ENCODE results near the gene FRY. TPM values are rescaled to one million over a fixed set of nuclear protein-coding genes. Genes with fewer than 3 reads are reported as not detected.

FRY gene
- total RNA-seq, 2 donors from 2014 or later: 1.9 to 6.9 TPM

- ATAC-seq (no peak), DNase-seq (ENCODE audit: low spot score in 2 of 2) (no peak)
- no peaks in the 10 kb centered on the region for H3K9me3 Mint-ChIP-seq
- no peaks in the 10 kb centered on the region for H3K36me3 Mint-ChIP-seq
- H3K27ac Mint-ChIP-seq: no peak overlapping the region
Observed at GRCh38 chr13:32284927-32285632, 253.5 kb downstream of the FRY start.

GRCh38 chr13:32285633-32285965 lies 254.0 kb downstream of the FRY start:
- no peak for ATAC-seq
- no peaks in the 10 kb centered on the region for H3K36me3 Mint-ChIP-seq
- no peaks in the 10 kb centered on the region for H3K9me3 Mint-ChIP-seq
- no peak for DNase-seq (ENCODE audit: low spot score in 2 of 2)
- no peak overlapping the region for H3K27ac Mint-ChIP-seq

GRCh38 chr13:32297206-32297605 lies 265.6 kb downstream of the FRY start:
- H3K9me3 Mint-ChIP-seq: no peaks in the 10 kb centered on the region
- ATAC-seq (peak; percentile 39 to 42), DNase-seq (ENCODE audit: low spot score in 2 of 2) (no peak)
- H3K36me3 Mint-ChIP-seq: no peaks in the 10 kb centered on the region
- no peak overlapping the region for H3K27ac Mint-ChIP-seq

- DNase-seq (ENCODE audit: low spot score in 2 of 2) (no peak), ATAC-seq (no peak)
- Mint-ChIP-seq H3K27ac (no peak overlapping the region), H3K36me3 (no peaks in the 10 kb centered on the region), H3K9me3 (no peaks in the 10 kb centered on the region)
Observed at GRCh38 chr13:32298695-32299094, 267.1 kb downstream of the FRY start.

GRCh38 chr13:32299893-32300292 lies 268.3 kb downstream of the FRY start:
- Mint-ChIP-seq H3K36me3 (no peaks in the 10 kb centered on the region), H3K9me3 (no peaks in the 10 kb centered on the region), H3K27ac (no peak overlapping the region)
- ATAC-seq (peak; percentile 34 to 67), DNase-seq (ENCODE audit: low spot score in 2 of 2) (no peak)

- DNase-seq (ENCODE audit: low spot score in 2 of 2): no peak
- Mint-ChIP-seq H3K9me3 (no peaks in the 10 kb centered on the region), H3K27ac (no peak overlapping the region), H3K36me3 (no peaks in the 10 kb centered on the region)
- no peak for ATAC-seq
Observed at GRCh38 chr13:32300406-32300805, 268.8 kb downstream of the FRY start.

- DNase-seq (ENCODE audit: low spot score in 2 of 2) (peak in 1 of 2 donors; percentile 42), ATAC-seq (peak; percentile 52 to 86)
- Mint-ChIP-seq H3K27ac (no peak overlapping the region), H3K36me3 (no peaks in the 10 kb centered on the region), H3K9me3 (no peaks in the 10 kb centered on the region)
Observed at GRCh38 chr13:32300920-32301319, 269.3 kb downstream of the FRY start.

GRCh38 chr13:32302461-32302860 lies 270.9 kb downstream of the FRY start:
- Mint-ChIP-seq H3K9me3 (no peaks in the 10 kb centered on the region), H3K27ac (no peak overlapping the region), H3K36me3 (no peaks in the 10 kb centered on the region)
- DNase-seq (ENCODE audit: low spot score in 2 of 2) (no peak), ATAC-seq (no peak)

- Mint-ChIP-seq H3K9me3 (no peaks in the 10 kb centered on the region), H3K27ac (no peak overlapping the region)
Observed at GRCh38 chr13:32305646-32306045, 274.1 kb downstream of the FRY start.

GRCh38 chr13:32309312-32310133 lies 277.9 kb downstream of the FRY start:
- H3K27ac Mint-ChIP-seq: peak overlapping the region in 1 of 2 donors; percentile 2
- ATAC-seq (peak; percentile 15 to 41), DNase-seq (ENCODE audit: low spot score in 2 of 2) (no peak)
- H3K9me3 Mint-ChIP-seq: no peaks in the 10 kb centered on the region
- H3K36me3 Mint-ChIP-seq: peaks cover 0 to 2% of the 10 kb centered on the region in 2 donors

More at GRCh38 chr13:32305646-32306045, 274.1 kb downstream of the FRY start:
- DNase-seq (ENCODE audit: low spot score in 2 of 2) (no peak), ATAC-seq (no peak)
- no peaks in the 10 kb centered on the region for H3K36me3 Mint-ChIP-seq

- Mint-ChIP-seq H3K36me3 (peaks cover 0 to 8% of the 10 kb centered on the region in 2 donors), H3K9me3 (no peaks in the 10 kb centered on the region), H3K27ac (peak overlapping the region in 1 of 2 donors; percentile 2)
- DNase-seq (ENCODE audit: low spot score in 2 of 2) (no peak), ATAC-seq (peak; percentile 63 to 66)
Observed at GRCh38 chr13:32310134-32310706, 278.6 kb downstream of the FRY start.

- DNase-seq (ENCODE audit: low spot score in 2 of 2): no peak
- ATAC-seq: no peak
- Mint-ChIP-seq H3K27ac (no peak overlapping the region), H3K9me3 (no peaks in the 10 kb centered on the region), H3K36me3 (peaks cover 0 to 16% of the 10 kb centered on the region in 2 donors)
Observed at GRCh38 chr13:32311188-32311897, 279.8 kb downstream of the FRY start.

- H3K36me3 Mint-ChIP-seq: peaks cover 6 to 16% of the 10 kb centered on the region in 2 donors
- no peaks in the 10 kb centered on the region for H3K9me3 Mint-ChIP-seq
- H3K27ac Mint-ChIP-seq: peak overlapping the region; percentile 100
- DNase-seq (ENCODE audit: low spot score in 2 of 2) (peak in 1 of 2 donors; percentile 61), ATAC-seq (peak; percentile 61 to 66)
Observed at GRCh38 chr13:32314271-32315237, 283.0 kb downstream of the FRY start.

- H3K9me3 Mint-ChIP-seq: no peaks in the 10 kb centered on the region
- ATAC-seq (peak; percentile 96 to 98), DNase-seq (ENCODE audit: low spot score in 2 of 2) (peak; percentile 81 to 92)
- peaks cover 11 to 16% of the 10 kb centered on the region in 2 donors for H3K36me3 Mint-ChIP-seq
- peak within 1 kb of the TSS; percentile 100 for H3K27ac Mint-ChIP-seq
Observed at GRCh38 chr13:32315238-32316027, 283.9 kb downstream of the FRY start, which contains the start of the genes BRCA2 and ZAR1L. BRCA2 (plus strand) TSS chr13:32315508; CDS start chr13:32316461, 953 bp downstream. ZAR1L (minus strand) TSS chr13:32315363; CDS start chr13:32311925, 3,438 bp downstream.

- no peaks in the 10 kb centered on the region for H3K9me3 Mint-ChIP-seq
- DNase-seq (ENCODE audit: low spot score in 2 of 2) (no peak), ATAC-seq (peak; percentile 29 to 46)
- peak overlapping the region; percentile 100 for H3K27ac Mint-ChIP-seq
- peaks cover 14 to 16% of the 10 kb centered on the region in 2 donors for H3K36me3 Mint-ChIP-seq
Observed at GRCh38 chr13:32316028-32316339, 284.4 kb downstream of the FRY start.
